DND-41 (cell line): ENCODE results near the gene RASGRP2.
A peak's percentile ranks its signal among the peaks of the same experiment; 100 is the strongest.

Experiments used
- ATAC-seq: fragments of 200-7000 bp; cut with Tn5 transposase; 3 replicates; pipeline ENCODE4 v1.9.1; 2021; ENCODE audit warnings: low read depth; ENCODE audit not compliant: insufficient read depth
- DNase-seq: peaks from one replicate; pipeline ENCODE4 v3.0.0-alpha.2; 2020
- H2AFZ ChIP-seq: 2 replicates; pipeline ENCODE4 v1.6.0; 2012; ENCODE audit warnings: low read depth, low read length
- H3K27ac ChIP-seq: 2 replicates; pipeline ENCODE4 v1.5.1; 2012; ENCODE audit warnings: low read length, inconsistent platforms
- H3K27me3 ChIP-seq: fragments of 200-600 bp; sonication (generic); 2 replicates; pipeline ENCODE4 v1.6.0; 2012; ENCODE audit warnings: low read length, mild to moderate bottlenecking, inconsistent platforms; ENCODE audit not compliant: insufficient read depth, poor library complexity
- H3K36me3 ChIP-seq: 2 replicates; pipeline ENCODE4 v1.5.1; 2012; ENCODE audit warnings: low read length, inconsistent platforms; ENCODE audit not compliant: insufficient read depth
- H3K4me1 ChIP-seq: 2 replicates; pipeline ENCODE4 v1.5.1; 2012; ENCODE audit warnings: mild to moderate bottlenecking, low read length; ENCODE audit not compliant: insufficient read depth
- H3K4me2 ChIP-seq: 2 replicates; pipeline ENCODE4 v1.6.0; 2012; ENCODE audit warnings: mild to moderate bottlenecking, moderate library complexity, low read length, inconsistent platforms; ENCODE audit not compliant: insufficient read depth
- H3K4me3 ChIP-seq, 2 experiments: fragments of 200-600 bp in 1 of 2; shearing (Covaris generic) in 1 of 2; 2 replicates each; pipeline ENCODE4 v1.5.1; 2012 to 2016; ENCODE audit warnings: inconsistent platforms in 2 of 2, low read length in 2 of 2, mild to moderate bottlenecking in 2 of 2, low read depth in 1 of 2, moderate library complexity in 1 of 2
- H3K79me2 ChIP-seq: 2 replicates; pipeline ENCODE4 v1.6.0; 2012; ENCODE audit warnings: low read length, inconsistent platforms; ENCODE audit not compliant: insufficient read depth
- H3K9ac ChIP-seq: 2 replicates; pipeline ENCODE4 v1.6.0; 2012; ENCODE audit warnings: low read depth, mild to moderate bottlenecking, inconsistent platforms, low read length, moderate library complexity
- H3K9me3 ChIP-seq: 2 replicates; pipeline ENCODE4 v1.5.1; 2012; ENCODE audit warnings: low read length, moderate library complexity, mild to moderate bottlenecking, inconsistent platforms; ENCODE audit not compliant: insufficient read depth, severe bottlenecking
- H4K20me1 ChIP-seq: 2 replicates; pipeline ENCODE4 v1.6.0; 2012; ENCODE audit warnings: low read length; ENCODE audit not compliant: insufficient read depth
- EZH2 ChIP-seq: IDR thresholded peaks from 3 replicates; pipeline ENCODE4 v1.6.1; 2012; ENCODE audit warnings: borderline replicate concordance, low read depth, mild to moderate bottlenecking, moderate library complexity, low read length, inconsistent platforms; ENCODE audit not compliant: severe bottlenecking
- TF ChIP-seq, protein P1 (sequence below): IDR thresholded peaks from 2 replicates; pipeline ENCODE4 v1.5.1; 2012; ENCODE audit warnings: borderline replicate concordance, low read length, moderate library complexity, mild to moderate bottlenecking; ENCODE audit not compliant: poor library complexity, severe bottlenecking; ENCODE audit errors: extremely low read depth

The RASGRP2 gene

GRCh38 chr11:64768300-64768694, 24.4 kb upstream of the RASGRP2 start:
- no peak overlapping the region for H2AFZ ChIP-seq
- no peak overlapping the region for H3K9ac ChIP-seq
- H3K36me3 ChIP-seq: peaks cover 99% of the 10 kb centered on the region
- no peaks in the 10 kb centered on the region for H3K9me3 ChIP-seq
- peaks cover 86% of the 10 kb centered on the region for H3K79me2 ChIP-seq
- no peak overlapping the region for H3K4me2 ChIP-seq
- H3K27ac ChIP-seq: no peak overlapping the region
- TF ChIP-seq EZH2: no peak
- TF ChIP-seq, protein P1, sequence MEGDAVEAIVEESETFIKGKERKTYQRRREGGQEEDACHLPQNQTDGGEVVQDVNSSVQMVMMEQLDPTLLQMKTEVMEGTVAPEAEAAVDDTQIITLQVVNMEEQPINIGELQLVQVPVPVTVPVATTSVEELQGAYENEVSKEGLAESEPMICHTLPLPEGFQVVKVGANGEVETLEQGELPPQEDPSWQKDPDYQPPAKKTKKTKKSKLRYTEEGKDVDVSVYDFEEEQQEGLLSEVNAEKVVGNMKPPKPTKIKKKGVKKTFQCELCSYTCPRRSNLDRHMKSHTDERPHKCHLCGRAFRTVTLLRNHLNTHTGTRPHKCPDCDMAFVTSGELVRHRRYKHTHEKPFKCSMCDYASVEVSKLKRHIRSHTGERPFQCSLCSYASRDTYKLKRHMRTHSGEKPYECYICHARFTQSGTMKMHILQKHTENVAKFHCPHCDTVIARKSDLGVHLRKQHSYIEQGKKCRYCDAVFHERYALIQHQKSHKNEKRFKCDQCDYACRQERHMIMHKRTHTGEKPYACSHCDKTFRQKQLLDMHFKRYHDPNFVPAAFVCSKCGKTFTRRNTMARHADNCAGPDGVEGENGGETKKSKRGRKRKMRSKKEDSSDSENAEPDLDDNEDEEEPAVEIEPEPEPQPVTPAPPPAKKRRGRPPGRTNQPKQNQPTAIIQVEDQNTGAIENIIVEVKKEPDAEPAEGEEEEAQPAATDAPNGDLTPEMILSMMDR: no peak
- DNase-seq (no peak), ATAC-seq (no peak)
- peaks cover 98% of the 10 kb centered on the region for H4K20me1 ChIP-seq
- no peak overlapping the region for H3K4me3 ChIP-seq
- no peaks in the 10 kb centered on the region for H3K27me3 ChIP-seq
- H3K4me1 ChIP-seq: peaks cover 53% of the 10 kb centered on the region

GRCh38 chr11:64767344-64768299, 23.7 kb upstream of the RASGRP2 start:
- H3K9ac ChIP-seq: no peak overlapping the region
- H3K4me2 ChIP-seq: 0 out of 2 replicates have a peak overlapping the region, but pooled peaks have one; percentile 3
- peaks cover 98% of the 10 kb centered on the region for H4K20me1 ChIP-seq
- ATAC-seq (peak; percentile 67), DNase-seq (peak; percentile 81)
- no peak overlapping the region for H2AFZ ChIP-seq
- H3K4me1 ChIP-seq: peaks cover 51% of the 10 kb centered on the region
- peaks cover 99% of the 10 kb centered on the region for H3K36me3 ChIP-seq
- peaks cover 80% of the 10 kb centered on the region for H3K79me2 ChIP-seq
- no peak overlapping the region for H3K4me3 ChIP-seq
- no peaks in the 10 kb centered on the region for H3K9me3 ChIP-seq
- TF ChIP-seq EZH2: no peak
- TF ChIP-seq, protein P1: peak; percentile 89
- no peaks in the 10 kb centered on the region for H3K27me3 ChIP-seq
- H3K27ac ChIP-seq: peak overlapping the region; percentile 33

- peak overlapping the region; percentile 33; the same call in 1 of the 2 replicates for H3K27ac ChIP-seq
- ATAC-seq (no peak), DNase-seq (no peak)
- no peak overlapping the region for H3K4me2 ChIP-seq
- H3K27me3 ChIP-seq: no peaks in the 10 kb centered on the region
- peaks cover 72% of the 10 kb centered on the region for H3K79me2 ChIP-seq
- H3K4me3 ChIP-seq: no peak overlapping the region
- H3K9ac ChIP-seq: no peak overlapping the region
- TF ChIP-seq, protein P1: no peak
- TF ChIP-seq EZH2: no peak
- peaks cover 97% of the 10 kb centered on the region for H3K36me3 ChIP-seq
- H3K9me3 ChIP-seq: no peaks in the 10 kb centered on the region
- H4K20me1 ChIP-seq: peaks cover 99% of the 10 kb centered on the region
- H2AFZ ChIP-seq: no peak overlapping the region
- peaks cover 51% of the 10 kb centered on the region for H3K4me1 ChIP-seq
Measured at GRCh38 chr11:64766881-64767280, 22.9 kb upstream of the RASGRP2 start.
